ENCODE data around the gene ERN1. TPM values are rescaled to one million over a fixed set of nuclear protein-coding genes. Genes with fewer than 3 reads are reported as not detected.
A peak's percentile ranks its signal among the peaks of the same experiment; 100 is the strongest.
"Not testable (repeated sequence)": the region's sequence is repeated elsewhere in the genome, so short reads cannot be mapped to it uniquely, and the experiment has no call there.

The ERN1 gene
- 10 to 100 TPM in 4 of 5 donors, 1 to 10 TPM in 1; 8.5 to 13.6 (median 10.5) TPM for polyA plus RNA-seq (ENCODE audit: insufficient read depth in 1 of 5, insufficient read length in 5 of 5, low replicate concordance in 1 of 5)
- long read RNA-seq, donor 1, transcript ERN1-208 (1 exons, 2,068 nt): major isoform, 5 of 13 reads
- long read RNA-seq, donor 1, partial matches to known transcripts: 7 of 13 reads
- long read RNA-seq, donor 1, other reads (novel, unspliced or antisense): 0 of 13 reads
- long read RNA-seq, donor 2, partial matches to known transcripts: 0 of 1 reads
- long read RNA-seq, donor 2, other reads (novel, unspliced or antisense): 0 of 1 reads
- long read RNA-seq, donor 3, partial matches to known transcripts: 98 of 102 reads
- long read RNA-seq, donor 3, other reads (novel, unspliced or antisense): 0 of 102 reads
- long read RNA-seq, donor 4, partial matches to known transcripts: 0 of 1 reads
- long read RNA-seq, donor 4, other reads (novel, unspliced or antisense): 0 of 1 reads
- long read RNA-seq, donor 5, partial matches to known transcripts: 0 of 3 reads
- long read RNA-seq, donor 5, other reads (novel, unspliced or antisense): 0 of 3 reads
- long read RNA-seq, donor 6, full-length matches to known transcripts: 9 of 9 reads
- long read RNA-seq, donor 6, partial matches to known transcripts: 0 of 9 reads
- long read RNA-seq, donor 6, other reads (novel, unspliced or antisense): 0 of 9 reads
- long read RNA-seq, donor 7, partial matches to known transcripts: 0 of 2 reads
- long read RNA-seq, donor 7, other reads (novel, unspliced or antisense): 0 of 2 reads
- long read RNA-seq, donor 8, full-length matches to known transcripts: 4 of 4 reads
- long read RNA-seq, donor 8, partial matches to known transcripts: 0 of 4 reads
- long read RNA-seq, donor 8, other reads (novel, unspliced or antisense): 0 of 4 reads

- DNase-seq: peak; percentile 94
Measured at GRCh38 chr17:64129765-64130558, at the start of gene ERN1. Gene ERN1, minus strand, starts transcription at chr17:64130144. Its CDS starts 115 bp downstream, at chr17:64130029.

DNA sequence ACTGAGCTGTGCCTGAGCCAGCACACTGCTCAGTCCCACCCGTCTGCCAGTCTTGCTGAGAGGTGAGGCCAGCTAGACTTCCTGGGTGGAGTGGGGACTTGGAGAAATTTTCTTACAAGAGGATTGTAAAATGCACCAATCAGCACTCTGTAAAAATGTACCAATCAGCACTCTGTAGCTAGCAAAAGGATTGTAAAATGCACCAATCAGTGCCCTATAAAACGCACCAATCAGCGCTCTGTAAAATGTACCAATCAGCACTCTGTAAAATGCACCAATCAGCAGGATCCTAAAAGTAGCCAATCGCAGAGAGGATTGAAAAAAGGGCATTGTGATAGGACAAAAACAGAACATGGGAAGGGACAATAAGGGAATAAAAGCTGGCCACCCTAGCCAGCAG lies 49.1 kb upstream of the ERN1 start:
- DNase-seq: not testable (repeated sequence)

- DNase-seq: no peak
Measured at GRCh38 chr17:64178011-64178825, 48.3 kb upstream of the ERN1 start.

- no peak for DNase-seq
Measured at GRCh38 chr17:64177311-64178010, 47.5 kb upstream of the ERN1 start.

GRCh38 chr17:64176556-64176955 lies 46.6 kb upstream of the ERN1 start:
- no peak for DNase-seq

DNA sequence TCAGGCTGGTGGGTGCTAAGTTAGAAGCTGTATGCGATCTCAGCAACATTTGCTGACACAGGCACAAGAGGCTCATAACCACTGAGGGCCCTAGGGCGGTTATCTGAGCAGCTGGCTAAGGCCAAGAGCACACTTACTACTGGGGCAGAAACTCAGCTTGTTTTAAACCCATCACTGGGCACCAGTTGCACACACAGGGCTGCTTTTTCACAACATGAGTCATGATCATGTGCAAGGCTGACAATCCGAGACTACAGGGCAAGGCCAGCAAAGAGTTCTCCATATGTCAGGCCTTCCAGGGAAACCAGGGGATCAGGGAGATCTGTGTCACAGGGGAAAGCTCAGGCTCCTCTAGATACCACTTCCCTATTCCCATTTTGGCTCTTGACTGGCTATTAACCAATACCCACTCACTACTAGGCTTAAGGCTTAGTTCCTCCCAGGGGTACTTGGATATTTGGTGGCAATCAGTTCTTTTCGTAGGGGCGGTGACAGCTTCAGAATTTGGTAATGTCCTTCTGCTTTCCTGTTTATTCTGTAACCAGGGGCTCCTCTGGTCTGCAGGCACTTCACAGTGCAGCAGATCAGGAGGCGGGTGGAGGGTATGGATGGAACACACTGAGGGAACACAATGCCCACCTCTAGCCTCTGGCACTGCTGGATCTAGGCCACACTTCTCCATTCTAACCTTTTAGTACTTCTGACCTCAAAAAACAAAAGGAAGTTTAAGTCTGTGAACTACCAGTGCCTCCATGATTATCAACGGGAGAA lies 44.9 kb upstream of the ERN1 start:
- no peak for DNase-seq

DNA sequence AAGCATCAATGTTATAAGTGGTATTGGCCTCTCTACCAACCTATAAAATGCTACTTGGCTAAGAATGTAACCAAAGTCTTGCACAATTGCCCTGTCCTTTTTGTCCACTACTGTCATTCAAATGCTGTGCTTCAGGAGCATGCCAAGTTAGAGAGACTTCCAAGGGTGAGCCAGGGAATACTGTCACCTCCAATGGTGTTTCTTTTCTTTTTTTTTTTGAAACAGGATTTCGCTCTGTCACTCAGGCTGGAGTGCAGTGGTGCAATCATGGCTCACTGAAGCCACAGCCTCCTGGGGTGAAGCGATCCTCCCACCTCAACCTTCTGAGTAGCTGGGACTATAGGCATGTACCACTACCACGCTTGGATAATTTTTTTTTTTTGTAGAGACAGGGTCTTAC lies 43.7 kb upstream of the ERN1 start:
- DNase-seq: no peak

GRCh38 chr17:64172510-64172909 lies 42.6 kb upstream of the ERN1 start:
- no peak for DNase-seq

GRCh38 chr17:64171041-64171440 lies 41.1 kb upstream of the ERN1 start:
- no peak for DNase-seq

- DNase-seq: no peak
Measured at GRCh38 chr17:64170286-64170685, 40.3 kb upstream of the ERN1 start.

- not testable (repeated sequence) for DNase-seq
Measured at GRCh38 chr17:64167666-64168065, 37.7 kb upstream of the ERN1 start.

- DNase-seq: no peak
Measured at GRCh38 chr17:64166876-64167275, 36.9 kb upstream of the ERN1 start.

- no peak for DNase-seq
Measured at GRCh38 chr17:64165347-64165746, 35.4 kb upstream of the ERN1 start.

GRCh38 chr17:64164596-64165285 lies 34.8 kb upstream of the ERN1 start:
- DNase-seq: no peak

- no peak for DNase-seq
Measured at GRCh38 chr17:64163468-64163867, 33.5 kb upstream of the ERN1 start.

DNA sequence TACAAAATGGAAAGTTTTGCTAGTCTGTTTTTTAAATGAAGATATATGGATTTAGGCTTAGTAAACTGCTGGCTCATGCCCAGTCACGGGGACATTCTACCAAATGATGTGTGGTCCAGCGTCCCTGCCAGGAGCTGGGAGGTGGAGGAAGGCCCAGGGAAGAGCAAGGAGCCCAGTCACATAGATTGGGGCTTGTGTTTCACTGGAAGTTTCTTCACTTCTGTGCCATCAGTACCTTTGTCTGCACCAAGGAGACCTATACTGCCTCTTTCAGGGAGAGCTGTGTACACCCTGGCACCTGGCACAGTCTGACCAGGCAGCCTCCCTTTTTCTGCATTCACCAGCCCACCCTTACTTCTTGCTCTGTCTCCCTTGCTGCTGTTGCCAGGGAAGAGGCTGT lies 32.6 kb upstream of the ERN1 start:
- DNase-seq: no peak

GRCh38 chr17:64161380-64162176 lies 31.6 kb upstream of the ERN1 start:
- DNase-seq: no peak

GRCh38 chr17:64160378-64160777 lies 30.4 kb upstream of the ERN1 start:
- no peak for DNase-seq

Data from right lung (tissue), 10 donors.